ENCODE measurements around the gene CLDN24. TPM values are rescaled to one million over a fixed set of nuclear protein-coding genes. Genes with fewer than 3 reads are reported as not detected.

The CLDN24 gene
- total RNA-seq, 1 experiment from 2014 or later, result not detected

DNA sequence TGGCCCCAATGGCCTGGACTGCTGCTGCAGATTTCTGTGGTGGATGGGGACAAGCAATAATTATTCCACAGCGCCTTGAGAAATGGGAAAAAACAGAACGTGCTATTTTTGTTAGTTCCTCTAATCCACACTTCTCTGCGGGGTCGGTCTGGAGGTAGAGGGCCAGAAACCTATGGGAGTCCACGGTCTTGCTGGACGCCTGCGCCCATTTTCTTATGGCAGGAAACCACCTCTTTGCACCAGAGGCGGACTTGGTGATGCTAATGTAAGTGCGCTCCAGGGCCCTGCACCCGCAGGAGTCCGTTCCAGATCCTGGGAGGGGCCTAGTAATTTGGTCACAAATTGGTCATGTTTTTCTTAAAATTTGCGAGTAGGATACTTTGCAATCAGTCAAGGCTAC lies 25.9 kb upstream of the CLDN24 start:
- POLR2A ChIA-PET, result no interaction called here
- no peak for DNase-seq (ENCODE audit: low read depth, low spot score)
- TF ChIP-seq, protein P1, sequence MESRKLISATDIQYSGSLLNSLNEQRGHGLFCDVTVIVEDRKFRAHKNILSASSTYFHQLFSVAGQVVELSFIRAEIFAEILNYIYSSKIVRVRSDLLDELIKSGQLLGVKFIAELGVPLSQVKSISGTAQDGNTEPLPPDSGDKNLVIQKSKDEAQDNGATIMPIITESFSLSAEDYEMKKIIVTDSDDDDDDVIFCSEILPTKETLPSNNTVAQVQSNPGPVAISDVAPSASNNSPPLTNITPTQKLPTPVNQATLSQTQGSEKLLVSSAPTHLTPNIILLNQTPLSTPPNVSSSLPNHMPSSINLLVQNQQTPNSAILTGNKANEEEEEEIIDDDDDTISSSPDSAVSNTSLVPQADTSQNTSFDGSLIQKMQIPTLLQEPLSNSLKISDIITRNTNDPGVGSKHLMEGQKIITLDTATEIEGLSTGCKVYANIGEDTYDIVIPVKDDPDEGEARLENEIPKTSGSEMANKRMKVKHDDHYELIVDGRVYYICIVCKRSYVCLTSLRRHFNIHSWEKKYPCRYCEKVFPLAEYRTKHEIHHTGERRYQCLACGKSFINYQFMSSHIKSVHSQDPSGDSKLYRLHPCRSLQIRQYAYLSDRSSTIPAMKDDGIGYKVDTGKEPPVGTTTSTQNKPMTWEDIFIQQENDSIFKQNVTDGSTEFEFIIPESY (IDR thresholded peaks at IDR 0.05; ENCODE audit: extremely low read depth, insufficient replicate concordance, low read length), result no peak
- TF ChIP-seq EZH2phosphoT487 (IDR thresholded peaks at IDR 0.05; ENCODE audit: borderline replicate concordance) (no peak), RAD21 (IDR thresholded peaks at IDR 0.05; ENCODE audit: low read depth) (no peak), CBX3 (IDR thresholded peaks at IDR 0.05; ENCODE audit: low read depth) (no peak), CEBPB (IDR thresholded peaks at IDR 0.05; ENCODE audit: low read depth) (no peak), EGR1 (IDR thresholded peaks at IDR 0.05; ENCODE audit: low read depth) (no peak), SIN3A (IDR thresholded peaks at IDR 0.05; ENCODE audit: low read depth) (no peak), EZH2 (IDR thresholded peaks at IDR 0.05) (no peak), SRF (IDR thresholded peaks at IDR 0.05; ENCODE audit: low read depth) (no peak)
- TF ChIP-seq, protein P2, sequence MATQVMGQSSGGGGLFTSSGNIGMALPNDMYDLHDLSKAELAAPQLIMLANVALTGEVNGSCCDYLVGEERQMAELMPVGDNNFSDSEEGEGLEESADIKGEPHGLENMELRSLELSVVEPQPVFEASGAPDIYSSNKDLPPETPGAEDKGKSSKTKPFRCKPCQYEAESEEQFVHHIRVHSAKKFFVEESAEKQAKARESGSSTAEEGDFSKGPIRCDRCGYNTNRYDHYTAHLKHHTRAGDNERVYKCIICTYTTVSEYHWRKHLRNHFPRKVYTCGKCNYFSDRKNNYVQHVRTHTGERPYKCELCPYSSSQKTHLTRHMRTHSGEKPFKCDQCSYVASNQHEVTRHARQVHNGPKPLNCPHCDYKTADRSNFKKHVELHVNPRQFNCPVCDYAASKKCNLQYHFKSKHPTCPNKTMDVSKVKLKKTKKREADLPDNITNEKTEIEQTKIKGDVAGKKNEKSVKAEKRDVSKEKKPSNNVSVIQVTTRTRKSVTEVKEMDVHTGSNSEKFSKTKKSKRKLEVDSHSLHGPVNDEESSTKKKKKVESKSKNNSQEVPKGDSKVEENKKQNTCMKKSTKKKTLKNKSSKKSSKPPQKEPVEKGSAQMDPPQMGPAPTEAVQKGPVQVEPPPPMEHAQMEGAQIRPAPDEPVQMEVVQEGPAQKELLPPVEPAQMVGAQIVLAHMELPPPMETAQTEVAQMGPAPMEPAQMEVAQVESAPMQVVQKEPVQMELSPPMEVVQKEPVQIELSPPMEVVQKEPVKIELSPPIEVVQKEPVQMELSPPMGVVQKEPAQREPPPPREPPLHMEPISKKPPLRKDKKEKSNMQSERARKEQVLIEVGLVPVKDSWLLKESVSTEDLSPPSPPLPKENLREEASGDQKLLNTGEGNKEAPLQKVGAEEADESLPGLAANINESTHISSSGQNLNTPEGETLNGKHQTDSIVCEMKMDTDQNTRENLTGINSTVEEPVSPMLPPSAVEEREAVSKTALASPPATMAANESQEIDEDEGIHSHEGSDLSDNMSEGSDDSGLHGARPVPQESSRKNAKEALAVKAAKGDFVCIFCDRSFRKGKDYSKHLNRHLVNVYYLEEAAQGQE (IDR thresholded peaks at IDR 0.05; ENCODE audit: low read depth), result no peak
- TF ChIP-seq, protein P3, sequence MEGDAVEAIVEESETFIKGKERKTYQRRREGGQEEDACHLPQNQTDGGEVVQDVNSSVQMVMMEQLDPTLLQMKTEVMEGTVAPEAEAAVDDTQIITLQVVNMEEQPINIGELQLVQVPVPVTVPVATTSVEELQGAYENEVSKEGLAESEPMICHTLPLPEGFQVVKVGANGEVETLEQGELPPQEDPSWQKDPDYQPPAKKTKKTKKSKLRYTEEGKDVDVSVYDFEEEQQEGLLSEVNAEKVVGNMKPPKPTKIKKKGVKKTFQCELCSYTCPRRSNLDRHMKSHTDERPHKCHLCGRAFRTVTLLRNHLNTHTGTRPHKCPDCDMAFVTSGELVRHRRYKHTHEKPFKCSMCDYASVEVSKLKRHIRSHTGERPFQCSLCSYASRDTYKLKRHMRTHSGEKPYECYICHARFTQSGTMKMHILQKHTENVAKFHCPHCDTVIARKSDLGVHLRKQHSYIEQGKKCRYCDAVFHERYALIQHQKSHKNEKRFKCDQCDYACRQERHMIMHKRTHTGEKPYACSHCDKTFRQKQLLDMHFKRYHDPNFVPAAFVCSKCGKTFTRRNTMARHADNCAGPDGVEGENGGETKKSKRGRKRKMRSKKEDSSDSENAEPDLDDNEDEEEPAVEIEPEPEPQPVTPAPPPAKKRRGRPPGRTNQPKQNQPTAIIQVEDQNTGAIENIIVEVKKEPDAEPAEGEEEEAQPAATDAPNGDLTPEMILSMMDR (IDR thresholded peaks at IDR 0.05 in 2 of 3, conservative IDR thresholded peaks at IDR 0.05 in 1 of 3; ENCODE audit: borderline replicate concordance in 1 of 3, insufficient read depth in 1 of 3, low read depth in 2 of 3, low read length in 2 of 3), result no peak
- TF ChIP-seq, protein P4, sequence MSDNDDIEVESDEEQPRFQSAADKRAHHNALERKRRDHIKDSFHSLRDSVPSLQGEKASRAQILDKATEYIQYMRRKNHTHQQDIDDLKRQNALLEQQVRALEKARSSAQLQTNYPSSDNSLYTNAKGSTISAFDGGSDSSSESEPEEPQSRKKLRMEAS (IDR thresholded peaks at IDR 0.05), result no peak

More for the DNA sequence above, 25.9 kb upstream of the CLDN24 start:
- Histone ChIP-seq H3K9ac (ENCODE audit: low read length) (no peak overlapping the region), H2AFZ (ENCODE audit: low read depth, low read length, poor library complexity, severe bottlenecking) (no peak overlapping the region), H3K4me1 (ENCODE audit: control insufficient read depth in 1 of 2, insufficient read depth in 2 of 2, low read length in 2 of 2) (peaks cover 0 to 12% of the 10 kb centered on the region in 2 experiments; a peak in 1 of 4 replicates), H3K27ac (ENCODE audit: low read depth, low read length) (no peak overlapping the region), H3K79me2 (ENCODE audit: insufficient read depth, low read length) (no peaks in the 10 kb centered on the region), H3K9me3 (ENCODE audit: control insufficient read depth in 1 of 2, insufficient read depth in 1 of 2, low read depth in 1 of 2, low read length in 2 of 2) (no peaks in the 10 kb centered on the region), H3K9me2 (ENCODE audit: insufficient read depth) (no peaks in the 10 kb centered on the region), H4K20me1 (ENCODE audit: insufficient read depth) (no peaks in the 10 kb centered on the region), H3K27me3 (ENCODE audit: insufficient read depth, low read length) (no peaks in the 10 kb centered on the region), H3K36me3 (ENCODE audit: control insufficient read depth in 1 of 2, insufficient read depth in 2 of 2, low read length in 2 of 2) (no peaks in the 10 kb centered on the region), H3K4me3 (replicated peaks in 1 of 2; ENCODE audit: low read depth in 1 of 2, low read length in 2 of 2) (no peak overlapping the region), H3K4me2 (ENCODE audit: low read length) (no peak overlapping the region)
- ChIA-PET CTCF (no interaction called here), RAD21 (ENCODE audit: low non-redundant PET in 1 of 2, low total read pairs in 2 of 2, uncharacterized antibody in 2 of 2, unreplicated experiment in 2 of 2) (no interaction called here)
- intact Hi-C loops (cut with micrococcal nuclease), result no loop called here
- no peak for ATAC-seq
- no TSS peak for BruUV-seq (replicated peaks)
